ENCODE results near the gene USP32.

DNA sequence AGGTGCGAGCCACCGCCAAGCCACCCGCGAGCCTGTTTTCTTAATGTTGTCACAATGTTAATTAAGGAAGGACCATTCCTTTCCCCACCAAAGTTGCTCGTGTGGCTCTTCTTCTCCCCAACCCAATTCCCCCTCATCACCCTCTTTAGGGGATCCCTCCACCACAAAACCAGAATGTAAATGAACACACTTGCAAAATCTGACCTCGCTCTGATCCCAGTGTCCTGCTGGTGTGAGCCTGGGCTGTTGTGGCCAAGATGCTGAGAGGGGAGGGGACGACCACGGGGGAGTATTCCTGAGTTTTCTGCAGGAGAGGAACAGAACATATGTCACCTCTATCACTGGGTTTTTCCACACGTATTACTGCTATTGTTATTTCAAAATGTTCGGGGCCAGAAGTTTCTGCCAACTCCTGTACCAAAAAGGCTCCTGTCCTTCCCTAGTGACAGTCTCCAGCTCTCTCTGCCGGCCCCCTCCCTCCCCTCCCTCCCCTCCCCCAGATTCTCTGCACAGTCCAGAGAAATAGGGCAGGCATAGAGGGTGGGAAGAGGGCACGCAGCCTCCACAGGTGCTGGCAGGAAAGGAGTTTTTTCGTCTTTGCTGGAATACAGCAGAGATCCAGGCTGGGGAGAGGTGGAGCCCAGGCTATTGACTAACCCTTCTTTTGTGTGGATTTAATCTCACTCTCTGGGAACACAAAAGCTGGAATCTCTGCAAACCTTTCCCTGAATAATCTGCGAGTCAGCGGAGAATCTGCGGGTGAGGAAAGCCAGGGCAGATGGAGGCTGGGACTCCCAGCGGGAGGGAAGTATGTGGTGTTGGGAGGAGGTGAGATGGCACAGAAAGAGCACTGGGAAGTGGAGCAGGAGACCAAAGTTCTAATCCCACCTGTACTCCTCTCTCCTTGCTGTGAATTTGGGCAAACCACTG lies 246.7 kb downstream of the USP32 start:
- no peak for TF ChIP-seq MYC (IDR thresholded peaks at IDR 0.05; ENCODE audit: low read depth, low read length)
- no peak for TF ChIP-seq CTCF (IDR thresholded peaks at IDR 0.05; ENCODE audit: extremely low read depth in 1 of 2, insufficient read depth in 1 of 2, low read depth in 1 of 2, low read length in 2 of 2)
- no peak for TF ChIP-seq POLR2AphosphoS5 (IDR thresholded peaks at IDR 0.05; ENCODE audit: insufficient read depth, low read depth, low read length)
- no peak for TF ChIP-seq JUN (IDR thresholded peaks at IDR 0.05; ENCODE audit: borderline replicate concordance, insufficient read depth, insufficient read length, low read depth)
- TF ChIP-seq, protein P1, sequence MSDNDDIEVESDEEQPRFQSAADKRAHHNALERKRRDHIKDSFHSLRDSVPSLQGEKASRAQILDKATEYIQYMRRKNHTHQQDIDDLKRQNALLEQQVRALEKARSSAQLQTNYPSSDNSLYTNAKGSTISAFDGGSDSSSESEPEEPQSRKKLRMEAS (IDR thresholded peaks at IDR 0.05; ENCODE audit: insufficient read depth, insufficient read length): no peak
- no peak for TF ChIP-seq POLR2A (IDR thresholded peaks at IDR 0.05; ENCODE audit: low read depth, low read length)

Measured in endothelial cell of umbilical vein (primary cell).